Measurements from ENCODE around the gene TNIK.

DNA sequence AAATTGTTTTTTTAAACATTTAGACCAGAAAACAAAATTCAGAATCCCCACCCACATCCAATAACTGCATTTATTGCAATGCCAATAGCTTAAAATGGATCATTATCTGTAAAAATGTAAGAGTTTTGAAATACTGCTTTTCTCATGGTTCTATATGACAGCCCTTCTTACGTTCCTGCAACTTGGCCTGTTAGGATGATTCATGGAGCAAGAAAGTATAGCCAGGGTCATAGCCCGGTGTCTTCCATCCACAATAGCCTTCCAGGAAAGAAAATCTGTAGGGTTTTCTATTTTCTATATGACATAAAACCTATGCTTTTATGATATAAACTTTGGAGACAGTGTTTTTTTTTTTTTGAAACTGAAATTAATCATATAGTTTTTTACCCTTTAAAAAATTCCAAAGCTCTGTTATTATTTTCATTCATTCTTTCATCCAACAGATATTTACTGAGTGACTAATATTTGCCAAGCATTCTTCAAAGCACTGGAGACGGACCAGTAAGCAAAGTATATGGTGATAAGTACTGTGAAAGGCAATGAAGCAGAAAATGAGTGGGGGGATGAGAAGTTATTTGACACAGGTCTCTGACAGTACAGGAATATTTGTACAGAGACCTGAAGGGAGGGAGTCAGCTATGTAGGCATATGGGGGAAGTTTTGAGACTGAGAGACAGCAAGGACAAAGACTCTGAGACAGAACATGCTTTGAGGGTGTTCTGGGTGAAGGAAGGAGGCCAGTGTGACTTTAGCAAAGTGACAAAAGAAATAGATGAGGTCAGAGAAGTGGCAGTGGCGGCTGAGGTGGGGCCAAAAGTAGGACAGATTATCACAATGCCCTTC is 404.6 kb downstream of the TNIK start:
- no peak for TF ChIP-seq EZH2phosphoT487 (IDR thresholded peaks at IDR 0.05; ENCODE audit: low read depth, severe bottlenecking, unreplicated experiment)
- TF ChIP-seq, protein P1, sequence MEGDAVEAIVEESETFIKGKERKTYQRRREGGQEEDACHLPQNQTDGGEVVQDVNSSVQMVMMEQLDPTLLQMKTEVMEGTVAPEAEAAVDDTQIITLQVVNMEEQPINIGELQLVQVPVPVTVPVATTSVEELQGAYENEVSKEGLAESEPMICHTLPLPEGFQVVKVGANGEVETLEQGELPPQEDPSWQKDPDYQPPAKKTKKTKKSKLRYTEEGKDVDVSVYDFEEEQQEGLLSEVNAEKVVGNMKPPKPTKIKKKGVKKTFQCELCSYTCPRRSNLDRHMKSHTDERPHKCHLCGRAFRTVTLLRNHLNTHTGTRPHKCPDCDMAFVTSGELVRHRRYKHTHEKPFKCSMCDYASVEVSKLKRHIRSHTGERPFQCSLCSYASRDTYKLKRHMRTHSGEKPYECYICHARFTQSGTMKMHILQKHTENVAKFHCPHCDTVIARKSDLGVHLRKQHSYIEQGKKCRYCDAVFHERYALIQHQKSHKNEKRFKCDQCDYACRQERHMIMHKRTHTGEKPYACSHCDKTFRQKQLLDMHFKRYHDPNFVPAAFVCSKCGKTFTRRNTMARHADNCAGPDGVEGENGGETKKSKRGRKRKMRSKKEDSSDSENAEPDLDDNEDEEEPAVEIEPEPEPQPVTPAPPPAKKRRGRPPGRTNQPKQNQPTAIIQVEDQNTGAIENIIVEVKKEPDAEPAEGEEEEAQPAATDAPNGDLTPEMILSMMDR (IDR thresholded peaks at IDR 0.05; ENCODE audit: poor library complexity): no peak

Data from hepatocyte (in vitro differentiated cells).